Measurements from ENCODE around the gene ZBTB47. TPM values are rescaled to one million over a fixed set of nuclear protein-coding genes. Genes with fewer than 3 reads are reported as not detected.
A peak's percentile ranks its signal among the peaks of the same experiment; 100 is the strongest.

ZBTB47 gene
- total RNA-seq, 2 donors from 2014 or later = 84.2 to 108 TPM

DNA sequence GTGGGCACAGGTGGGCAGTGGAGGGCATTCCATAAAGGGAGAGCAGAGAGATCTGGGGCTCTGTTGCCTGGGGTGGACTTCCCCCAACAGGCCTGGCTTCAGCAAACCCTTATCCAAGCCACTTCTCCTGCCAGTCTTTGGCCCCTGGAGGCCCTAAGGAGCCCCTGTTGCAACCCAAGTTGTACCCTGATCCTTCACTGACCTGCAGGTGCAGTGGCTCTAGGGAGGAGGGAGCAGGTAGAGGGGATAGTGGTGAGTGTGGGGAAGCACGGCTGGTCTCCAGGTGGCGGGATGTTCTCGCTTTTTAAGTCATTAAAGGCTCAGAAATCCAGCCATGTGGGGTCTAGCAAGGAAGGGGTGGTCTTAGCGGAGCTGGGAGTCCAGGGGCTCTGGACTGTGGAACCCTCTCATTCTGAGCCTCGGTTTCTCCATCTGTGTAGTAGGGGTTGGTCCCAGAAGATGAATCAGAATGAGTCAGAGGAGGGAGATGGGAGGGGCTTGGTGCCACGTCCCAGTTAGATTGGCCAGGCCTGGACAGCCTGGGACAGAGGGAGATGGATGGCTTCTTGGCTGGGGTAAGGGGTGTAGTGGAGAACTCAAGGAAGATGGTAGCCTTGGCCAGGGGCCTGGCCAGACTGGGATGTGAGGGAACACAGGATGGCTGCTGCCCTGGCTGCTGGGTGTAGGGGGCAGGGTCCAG is 2.6 kb downstream of the ZBTB47 start:
- H3K27me3 ChIP-seq (replicated peaks; ENCODE audit: insufficient read depth) = no peaks in the 10 kb centered on the region
- ATAC-seq (ENCODE audit: insufficient number of reproducible peaks, low FRiP score, low read depth) (no peak), DNase-seq (ENCODE audit: low spot score) (no peak)
- H3K4me1 ChIP-seq (ENCODE audit: control insufficient read depth in 1 of 2, low read depth in 2 of 2) = peaks cover 32 to 73% of the 10 kb centered on the region in 2 donors
- no peaks in the 10 kb centered on the region for H3K9me3 ChIP-seq
- H3K4me3 ChIP-seq = peak overlapping the region; percentile 91
- TF ChIP-seq, protein P1, sequence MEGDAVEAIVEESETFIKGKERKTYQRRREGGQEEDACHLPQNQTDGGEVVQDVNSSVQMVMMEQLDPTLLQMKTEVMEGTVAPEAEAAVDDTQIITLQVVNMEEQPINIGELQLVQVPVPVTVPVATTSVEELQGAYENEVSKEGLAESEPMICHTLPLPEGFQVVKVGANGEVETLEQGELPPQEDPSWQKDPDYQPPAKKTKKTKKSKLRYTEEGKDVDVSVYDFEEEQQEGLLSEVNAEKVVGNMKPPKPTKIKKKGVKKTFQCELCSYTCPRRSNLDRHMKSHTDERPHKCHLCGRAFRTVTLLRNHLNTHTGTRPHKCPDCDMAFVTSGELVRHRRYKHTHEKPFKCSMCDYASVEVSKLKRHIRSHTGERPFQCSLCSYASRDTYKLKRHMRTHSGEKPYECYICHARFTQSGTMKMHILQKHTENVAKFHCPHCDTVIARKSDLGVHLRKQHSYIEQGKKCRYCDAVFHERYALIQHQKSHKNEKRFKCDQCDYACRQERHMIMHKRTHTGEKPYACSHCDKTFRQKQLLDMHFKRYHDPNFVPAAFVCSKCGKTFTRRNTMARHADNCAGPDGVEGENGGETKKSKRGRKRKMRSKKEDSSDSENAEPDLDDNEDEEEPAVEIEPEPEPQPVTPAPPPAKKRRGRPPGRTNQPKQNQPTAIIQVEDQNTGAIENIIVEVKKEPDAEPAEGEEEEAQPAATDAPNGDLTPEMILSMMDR (IDR thresholded peaks at IDR 0.05) = no peak
- H3K36me3 ChIP-seq = peaks cover 11% of the 10 kb centered on the region
- peak overlapping the region; percentile 92 to 97 for H3K27ac ChIP-seq

GRCh38 chr3:42656680-42657610 is 3.4 kb downstream of the ZBTB47 start:
- Histone ChIP-seq H3K36me3 (peaks cover 11% of the 10 kb centered on the region), H3K4me3 (no peak overlapping the region), H3K4me1 (ENCODE audit: control insufficient read depth in 1 of 2, low read depth in 2 of 2) (peaks cover 27 to 65% of the 10 kb centered on the region in 2 donors), H3K27ac (peak overlapping the region in 1 of 2 donors; percentile 92), H3K9me3 (no peaks in the 10 kb centered on the region), H3K27me3 (replicated peaks; ENCODE audit: insufficient read depth) (no peaks in the 10 kb centered on the region)
- DNase-seq (ENCODE audit: low spot score) (no peak), ATAC-seq (ENCODE audit: insufficient number of reproducible peaks, low FRiP score, low read depth) (no peak)
- TF ChIP-seq, protein P1 (IDR thresholded peaks at IDR 0.05) = no peak

DNA sequence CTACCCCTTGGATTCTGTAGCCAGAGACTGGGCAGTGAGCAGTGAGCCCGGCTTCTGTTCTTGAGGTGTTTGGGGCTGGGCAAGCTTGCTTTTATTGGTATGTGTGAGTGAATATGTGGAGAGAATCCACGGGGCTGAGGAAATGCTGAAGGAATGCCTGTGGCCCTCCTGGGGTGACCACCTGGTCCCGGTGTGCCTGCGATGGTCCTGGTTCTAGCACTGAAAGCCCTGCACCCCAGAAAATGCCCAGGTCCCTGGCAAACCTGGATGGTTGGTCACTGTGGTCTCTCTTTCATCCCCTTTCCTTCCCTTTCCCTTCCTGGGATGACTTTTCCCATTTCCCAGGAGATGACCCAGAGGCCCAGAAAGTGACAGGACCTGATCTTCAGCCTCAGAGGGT is 4.2 kb downstream of the ZBTB47 start:
- peaks cover 20 to 58% of the 10 kb centered on the region in 2 donors for H3K4me1 ChIP-seq (ENCODE audit: control insufficient read depth in 1 of 2, low read depth in 2 of 2)
- no peak overlapping the region for H3K27ac ChIP-seq
- ATAC-seq (ENCODE audit: insufficient number of reproducible peaks, low FRiP score, low read depth) = no peak

GRCh38 chr3:42658091-42658770 is 4.7 kb downstream of the ZBTB47 start:
- TF ChIP-seq, protein P1 (IDR thresholded peaks at IDR 0.05) = no peak
- DNase-seq (ENCODE audit: low spot score) (no peak), ATAC-seq (ENCODE audit: insufficient number of reproducible peaks, low FRiP score, low read depth) (no peak)
- H3K36me3 ChIP-seq = peaks cover 11% of the 10 kb centered on the region
- peaks cover 19 to 52% of the 10 kb centered on the region in 2 donors for H3K4me1 ChIP-seq (ENCODE audit: control insufficient read depth in 1 of 2, low read depth in 2 of 2)
- H3K4me3 ChIP-seq = no peak overlapping the region
- no peaks in the 10 kb centered on the region for H3K27me3 ChIP-seq (replicated peaks; ENCODE audit: insufficient read depth)
- H3K27ac ChIP-seq = no peak overlapping the region
- H3K9me3 ChIP-seq = no peaks in the 10 kb centered on the region

More for the DNA sequence above, 4.2 kb downstream of the ZBTB47 start:
- Histone ChIP-seq H3K36me3 (peaks cover 11% of the 10 kb centered on the region), H3K27me3 (replicated peaks; ENCODE audit: insufficient read depth) (no peaks in the 10 kb centered on the region), H3K4me3 (no peak overlapping the region), H3K9me3 (no peaks in the 10 kb centered on the region)
- TF ChIP-seq, protein P1 (IDR thresholded peaks at IDR 0.05) = no peak
- DNase-seq (ENCODE audit: low spot score) = no peak

All from thoracic aorta (tissue), 2 donors.